ENCODE results near the gene ERAL1. TPM values are rescaled to one million over a fixed set of nuclear protein-coding genes. Genes with fewer than 3 reads are reported as not detected.
A peak's percentile ranks its signal among the peaks of the same experiment; 100 is the strongest.

Gene ERAL1
- total and polyA plus RNA-seq, 2 of the 13 experiments (the other 11 are each of a cell fraction or from before 2014, with no cell fraction given), result 46.9 to 72.2 TPM

DNA sequence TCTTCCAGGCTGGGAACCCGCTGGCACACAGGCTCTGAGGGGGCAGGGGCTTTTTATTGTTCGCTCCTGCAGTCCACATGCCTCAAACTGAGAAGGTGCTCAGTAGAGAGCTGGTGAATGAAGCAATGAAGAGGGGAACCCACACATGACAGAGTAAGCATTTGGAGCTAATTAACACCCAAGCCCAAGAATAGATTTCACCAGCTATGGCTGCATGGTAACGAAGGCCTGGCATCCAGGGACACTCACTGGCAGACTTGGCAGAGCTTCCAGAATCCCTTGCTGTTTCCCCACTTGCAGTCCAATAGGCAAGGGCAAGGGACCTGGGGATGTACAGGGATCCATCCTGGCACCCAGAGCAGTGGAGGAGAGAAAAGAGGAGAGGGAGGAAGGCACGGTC lies 30.5 kb downstream of the ERAL1 start:
- CTCF ChIA-PET (ENCODE audit: low intra/inter-chr PET ratio, low total read pairs), result no interaction called here
- Histone ChIP-seq H3K4me2 (ENCODE audit: low read depth, low read length) (no peak overlapping the region), H3K36me3 (replicated peaks in 1 of 2; ENCODE audit: control insufficient read depth in 1 of 2, insufficient read depth in 2 of 2, low read length in 2 of 2) (peaks cover 26 to 51% of the 10 kb centered on the region in 2 experiments), H3K4me1 (ENCODE audit: insufficient read depth, low read length) (no peaks in the 10 kb centered on the region), H3K9me3 (ENCODE audit: low read length) (no peaks in the 10 kb centered on the region), H3K4me3 (replicated peaks in 1 of 3; ENCODE audit: insufficient read depth in 1 of 3, low read depth in 2 of 3, low read length in 3 of 3) (no peak overlapping the region), H3K27ac (ENCODE audit: extremely low read length, insufficient read depth, low read length) (no peak overlapping the region), H2AFZ (ENCODE audit: low read length) (no peak overlapping the region), H3K9ac (ENCODE audit: insufficient read depth, low read depth, low read length) (no peak overlapping the region), H4K20me1 (ENCODE audit: insufficient read depth, low read length) (no peaks in the 10 kb centered on the region), H3K79me2 (ENCODE audit: insufficient read depth, low read length) (no peaks in the 10 kb centered on the region), H3K27me3 (ENCODE audit: control insufficient read depth in 1 of 2, insufficient read depth in 2 of 2, low read length in 2 of 2) (no peaks in the 10 kb centered on the region)
- in situ Hi-C loops (cut with HindIII; ENCODE audit: extremely low pct_ligation_motif_present, low pct_unique_long_range_greater_than_20kb) (loop anchor here (10.0 to 25.0 kb wide), 2 partner anchors 121 to 248 kb away; partner anchors contain the start of gene BLTP2), intact Hi-C loops (cut with micrococcal nuclease; ENCODE audit: unreplicated experiment) (no loop called here)
- no peak for FAIRE-seq
- no TSS peak for BruUV-seq (replicated peaks)
- POLR2A ChIA-PET, result no interaction called here
- ATAC-seq, result no peak
- DNase-seq (ENCODE audit: low spot score), result no peak
- no peak for TF ChIP-seq CBX2 (IDR thresholded peaks at IDR 0.05; ENCODE audit: low read depth, low read length)
- no peak for TF ChIP-seq CBX2 (CRISPR knock-in tag; IDR thresholded peaks at IDR 0.05; ENCODE audit: low read depth)
- no peak for TF ChIP-seq ZNF670 (CRISPR knock-in tag; IDR thresholded peaks at IDR 0.05; ENCODE audit: borderline replicate concordance)
- no peak for TF ChIP-seq ZNF350 (CRISPR knock-in tag; IDR thresholded peaks at IDR 0.05; ENCODE audit: borderline replicate concordance, low read depth)
- no peak for TF ChIP-seq ZNF101 (CRISPR knock-in tag; IDR thresholded peaks at IDR 0.05; ENCODE audit: borderline replicate concordance, low read depth)
- no peak for TF ChIP-seq FOXA1 (IDR thresholded peaks at IDR 0.05)
- no peak for TF ChIP-seq FOXA1 (CRISPR knock-in tag; IDR thresholded peaks at IDR 0.05)
- no peak for TF ChIP-seq WIZ (CRISPR knock-in tag; IDR thresholded peaks at IDR 0.05)
- 97% methylated on average over 4 of the region's 4 CpGs for WGBS (ENCODE audit: low lambda C conversion rate)

- ChIA-PET POLR2A (interaction anchor here (1.4 kb wide), 1 partner anchor 12 kb away, joined by 4 read pairs; the partner anchor contains the start of gene FLOT2), CTCF (ENCODE audit: low intra/inter-chr PET ratio, low total read pairs) (no interaction called here)
- H3K79me2 ChIP-seq (ENCODE audit: insufficient read depth, low read length), result no peaks in the 10 kb centered on the region
- H3K27ac ChIP-seq (ENCODE audit: extremely low read length, insufficient read depth, low read length), result no peak overlapping the region
- in situ Hi-C loops (cut with HindIII; ENCODE audit: extremely low pct_ligation_motif_present, low pct_unique_long_range_greater_than_20kb) (loop anchor here (10.0 to 25.0 kb wide), 2 partner anchors 121 to 249 kb away; partner anchors contain the start of gene BLTP2), intact Hi-C loops (cut with micrococcal nuclease; ENCODE audit: unreplicated experiment) (no loop called here)
- no peak for TF ChIP-seq CHCHD3 (CRISPR knock-in tag; IDR thresholded peaks at IDR 0.05)
- TF ChIP-seq AGO2 (optimal IDR thresholded peaks at IDR 0.05; ENCODE audit: low read depth, low read length), result peak; percentile 33
- WGBS (ENCODE audit: low lambda C conversion rate), result 100% methylated on average over 3 of the region's 10 CpGs
- DNase-seq (ENCODE audit: low spot score) (no peak), FAIRE-seq (no peak), ATAC-seq (no peak)
- no peak overlapping the region for H2AFZ ChIP-seq (ENCODE audit: low read length)
- H3K4me1 ChIP-seq (ENCODE audit: insufficient read depth, low read length), result no peaks in the 10 kb centered on the region
- no peak overlapping the region for H3K4me2 ChIP-seq (ENCODE audit: low read depth, low read length)
- no peaks in the 10 kb centered on the region for H4K20me1 ChIP-seq (ENCODE audit: insufficient read depth, low read length)
- H3K9me3 ChIP-seq (ENCODE audit: low read length), result no peaks in the 10 kb centered on the region
- no TSS peak for BruUV-seq (replicated peaks)
- no peaks in the 10 kb centered on the region for H3K27me3 ChIP-seq (ENCODE audit: control insufficient read depth in 1 of 2, insufficient read depth in 2 of 2, low read length in 2 of 2)
- H3K4me3 ChIP-seq (replicated peaks in 1 of 3; ENCODE audit: insufficient read depth in 1 of 3, low read depth in 2 of 3, low read length in 3 of 3), result no peak overlapping the region
- H3K36me3 ChIP-seq (replicated peaks in 1 of 2; ENCODE audit: control insufficient read depth in 1 of 2, insufficient read depth in 2 of 2, low read length in 2 of 2), result peaks cover 23 to 45% of the 10 kb centered on the region in 2 experiments
- no peak overlapping the region for H3K9ac ChIP-seq (ENCODE audit: insufficient read depth, low read depth, low read length)
These were observed 31.1 kb downstream of the ERAL1 start for GRCh38 chr17:28885951-28886350.

Data from HepG2 (cell line).